Stimulated activated CD4-positive, alpha-beta T cell treated with anti-CD3 and anti-CD28 coated beads, Interleukin-15, amount 100 ng/mL, for 1 hour (primary cell): ENCODE results near the gene OBP2A.
"Not testable (repeated sequence)": the region's sequence is repeated elsewhere in the genome, so short reads cannot be mapped to it uniquely, and the experiment has no call there.

Source experiments
- DNase-seq, 2 donors: peaks; one replicate each; pipeline ENCODE4 v3.0.0-alpha.2; 2020; ENCODE audit warnings: low read depth in 1 of 2, low spot score in 1 of 2

The OBP2A gene

DNA sequence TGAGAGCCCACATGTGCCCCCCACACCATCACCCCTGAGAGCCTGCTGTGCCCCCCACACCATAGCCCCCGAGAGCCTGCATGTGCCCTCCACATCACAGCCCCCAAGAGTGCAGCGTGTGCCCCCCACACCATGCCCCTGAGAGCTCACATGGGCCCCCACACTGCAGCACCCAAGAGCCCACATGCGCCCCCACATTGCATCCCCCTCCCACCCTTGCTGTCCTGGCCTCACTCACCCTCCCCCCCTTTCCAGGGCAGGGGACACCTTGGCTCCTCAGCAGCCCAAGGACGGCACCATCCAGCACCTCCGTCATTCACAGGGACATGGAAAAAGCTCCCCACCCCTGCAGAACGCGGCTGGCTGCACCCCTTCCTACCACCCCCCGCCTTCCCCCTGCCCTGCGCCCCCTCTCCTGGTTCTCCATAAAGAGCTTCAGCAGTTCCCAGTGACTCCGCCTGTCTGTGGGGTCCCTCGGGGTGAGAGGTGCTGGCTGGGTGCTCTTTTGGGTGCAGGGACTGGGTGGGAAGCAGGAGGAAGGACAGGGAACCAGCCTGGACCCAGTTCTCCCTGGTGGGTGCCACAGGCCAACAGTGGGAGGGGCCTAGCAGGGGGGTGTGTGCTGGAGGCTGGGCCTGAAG lies 19.7 kb upstream of the OBP2A start:
- no peak for DNase-seq

DNA sequence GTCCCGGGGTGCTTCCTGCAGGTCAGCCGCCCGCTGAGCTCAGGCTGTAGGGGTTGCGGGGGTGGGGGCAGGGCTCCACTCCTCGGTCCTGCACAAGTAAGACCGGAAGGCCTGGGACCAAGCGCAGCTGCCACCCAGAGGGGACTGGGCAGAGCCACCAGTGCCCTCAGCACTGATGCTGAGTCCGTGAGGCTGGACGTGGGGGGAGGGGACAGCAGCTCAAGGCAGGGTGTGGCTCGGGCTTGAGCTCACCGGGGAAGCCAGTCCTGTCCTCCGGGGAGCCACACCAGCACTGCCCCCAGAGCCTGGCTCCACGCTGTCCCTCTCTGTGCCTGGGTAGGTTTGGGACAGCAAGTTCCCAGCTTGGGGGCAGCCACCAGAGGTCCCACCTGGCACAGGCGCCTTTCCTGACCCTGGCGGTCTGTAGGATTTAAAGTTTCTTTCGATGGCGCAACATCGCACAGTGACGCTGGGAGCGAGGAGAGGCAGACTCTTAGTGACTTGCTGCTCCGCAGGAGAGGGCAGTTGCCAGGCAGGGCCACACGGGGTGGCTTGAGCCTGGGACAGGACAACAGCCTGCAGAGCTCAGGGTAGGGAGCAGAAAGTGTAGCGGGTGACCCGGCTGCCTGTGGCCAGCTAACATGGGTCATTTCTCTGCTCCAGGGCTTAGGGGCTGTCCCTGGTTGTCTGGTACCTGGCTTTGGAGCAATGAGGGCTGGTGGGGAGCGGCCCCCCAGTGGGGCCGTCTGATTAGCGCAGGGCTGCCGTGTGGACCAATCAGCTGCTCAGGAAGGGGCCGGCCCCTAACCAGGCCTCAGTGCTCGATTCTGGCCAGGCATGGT lies 19.0 kb upstream of the OBP2A start:
- no peak for DNase-seq

DNA sequence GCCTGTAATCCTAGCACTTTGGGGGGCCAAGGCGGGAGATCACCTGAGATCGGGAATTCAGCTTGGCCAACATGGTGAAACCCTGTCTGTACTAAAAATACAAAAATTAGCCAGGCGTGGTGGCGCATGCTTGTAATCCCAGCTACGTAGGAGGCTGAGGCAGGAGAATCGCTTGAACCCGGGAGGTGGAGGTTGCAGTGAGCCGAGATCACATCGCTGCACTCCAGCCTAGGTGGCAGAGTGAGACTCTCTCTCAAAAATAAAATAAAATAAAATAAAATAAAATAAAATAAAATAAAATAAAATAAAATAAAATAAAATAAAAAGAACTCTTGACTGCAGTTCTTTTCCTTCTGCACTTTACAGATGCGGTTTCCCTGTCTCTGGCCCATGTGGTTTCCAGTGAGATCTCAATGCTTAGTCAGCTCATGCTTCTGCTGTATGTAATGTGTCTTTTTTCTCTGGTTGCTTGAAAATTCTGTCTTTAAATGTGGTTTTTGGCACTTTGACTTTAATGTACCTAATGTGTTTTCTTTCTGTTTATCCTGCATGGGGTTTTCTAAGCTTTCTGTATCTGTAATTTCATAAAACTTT lies 17.0 kb upstream of the OBP2A start:
- DNase-seq = not testable (repeated sequence)

DNA sequence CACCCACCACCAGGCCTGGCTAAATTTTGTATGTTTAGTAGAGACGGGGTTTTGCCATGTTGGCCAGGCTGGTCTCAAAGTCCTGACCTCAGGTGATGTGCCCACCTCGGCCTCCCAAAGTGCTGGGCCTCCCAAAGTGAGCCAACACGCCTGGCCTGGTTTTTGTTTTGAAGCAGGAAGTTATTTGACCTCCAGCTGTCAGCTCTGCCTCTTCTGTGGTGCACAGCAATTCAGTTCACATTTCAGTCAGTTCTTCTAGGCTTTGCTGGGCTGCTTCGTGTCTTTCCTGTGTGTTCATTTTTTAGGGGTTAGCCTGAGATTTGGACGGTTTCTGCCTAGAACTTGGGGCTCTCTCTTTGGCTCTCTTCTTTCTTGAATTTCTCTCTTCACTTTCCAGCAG lies 15.8 kb upstream of the OBP2A start:
- no peak for DNase-seq

DNA sequence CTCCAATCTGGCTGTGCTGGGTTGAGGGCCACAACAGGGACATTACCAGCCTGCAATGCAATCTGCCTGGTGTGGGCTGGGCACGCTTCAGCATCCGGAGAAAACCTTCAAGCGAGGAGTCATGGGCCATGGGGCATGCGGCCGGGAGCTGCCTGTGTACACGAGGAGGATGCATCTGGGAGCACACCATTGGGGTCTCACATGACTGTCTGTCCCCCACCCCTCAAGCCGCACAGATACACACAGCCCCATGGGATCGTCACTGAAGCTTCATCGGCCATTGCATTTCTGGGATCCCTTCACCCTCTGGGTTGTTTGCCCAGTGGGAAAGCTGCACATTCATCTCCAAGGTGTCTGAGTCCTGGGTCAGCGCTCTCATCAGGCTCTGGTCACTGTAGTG lies 14.8 kb upstream of the OBP2A start:
- DNase-seq = no peak

DNA sequence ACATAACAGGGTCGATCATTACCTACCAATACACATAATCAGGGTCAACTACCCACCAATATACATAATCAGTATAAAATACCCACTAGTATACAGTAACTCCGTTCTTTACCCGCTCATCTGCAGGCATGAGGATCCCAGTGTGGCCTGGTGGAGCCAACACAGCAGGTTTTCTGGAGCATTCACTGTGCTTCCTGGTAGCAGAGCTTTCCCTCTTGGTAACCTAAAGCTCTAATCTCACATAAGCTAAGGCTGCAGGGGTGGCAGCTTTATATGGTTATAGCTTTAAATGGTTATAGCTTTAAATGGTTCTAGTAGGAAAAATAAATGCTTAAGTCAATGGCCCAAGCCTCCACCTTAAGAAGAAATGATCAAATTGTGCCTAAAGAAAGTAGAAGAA lies 12.8 kb upstream of the OBP2A start:
- DNase-seq = no peak

DNA sequence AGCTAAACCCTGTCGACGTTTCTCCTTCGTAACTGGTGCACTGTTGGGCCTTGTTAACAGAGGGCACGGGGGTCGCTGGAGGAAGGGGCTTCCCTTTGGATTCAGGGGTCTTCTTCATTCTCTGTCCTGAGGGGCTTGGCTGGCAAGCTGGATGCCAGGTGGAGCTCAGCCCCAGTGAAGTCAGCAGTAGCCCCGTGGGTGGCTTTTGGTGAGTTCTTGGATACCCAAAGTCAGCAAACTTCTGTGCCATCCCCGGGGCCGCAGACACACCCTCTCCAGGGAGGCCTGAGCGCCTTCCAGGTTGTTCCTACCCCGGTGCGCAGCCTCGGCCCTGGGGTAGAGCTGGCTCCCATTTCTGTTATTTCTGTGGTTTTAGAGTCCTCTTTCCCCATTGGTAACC lies 12.3 kb upstream of the OBP2A start:
- DNase-seq = no peak

DNA sequence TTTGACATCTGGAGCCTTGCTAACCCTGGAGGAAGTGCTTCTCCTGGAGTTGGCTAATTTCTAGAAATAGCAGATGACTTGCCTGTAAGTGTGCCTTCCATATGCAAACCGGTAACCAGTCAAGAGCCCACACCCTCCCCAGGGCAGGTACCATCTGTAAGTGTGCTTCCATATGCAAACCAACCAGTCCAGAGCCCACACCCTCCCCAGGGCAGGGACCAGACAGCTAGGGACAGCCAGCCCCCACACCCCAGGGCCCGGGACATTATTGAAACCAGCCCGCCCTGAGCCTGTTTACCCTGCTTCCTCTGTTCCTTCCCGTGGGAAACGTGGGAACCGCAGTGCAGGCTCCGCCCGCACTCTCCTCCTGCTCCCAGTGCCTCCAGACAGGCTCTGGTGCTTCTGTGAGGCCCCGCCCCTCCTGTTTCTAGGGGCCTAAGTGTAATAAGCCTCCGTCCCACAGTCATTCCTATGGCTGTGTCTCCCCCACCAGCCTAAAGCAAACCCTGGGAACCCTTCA lies 11.7 kb upstream of the OBP2A start:
- DNase-seq = not testable (repeated sequence)

DNA sequence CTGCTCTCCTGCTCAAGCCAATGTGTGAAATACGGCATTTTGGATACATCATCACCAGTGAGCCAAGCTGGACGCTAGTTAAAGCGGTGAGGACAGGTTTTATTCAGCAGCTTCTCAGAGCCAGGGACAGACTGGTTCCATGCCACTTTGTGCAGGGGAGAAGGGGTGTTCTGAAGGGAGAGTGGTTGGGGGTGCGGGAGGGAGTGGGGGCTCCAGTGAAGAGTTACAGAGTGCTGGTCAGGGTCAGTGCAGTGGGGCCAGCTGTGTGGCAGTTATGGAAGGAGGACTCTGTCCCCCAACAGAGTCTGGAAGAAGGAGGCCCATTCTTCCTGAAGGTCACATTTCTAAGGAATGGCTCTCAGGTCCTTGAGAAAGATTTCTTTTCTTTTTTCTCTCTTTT lies 11.1 kb upstream of the OBP2A start:
- DNase-seq = not testable (repeated sequence)

DNA sequence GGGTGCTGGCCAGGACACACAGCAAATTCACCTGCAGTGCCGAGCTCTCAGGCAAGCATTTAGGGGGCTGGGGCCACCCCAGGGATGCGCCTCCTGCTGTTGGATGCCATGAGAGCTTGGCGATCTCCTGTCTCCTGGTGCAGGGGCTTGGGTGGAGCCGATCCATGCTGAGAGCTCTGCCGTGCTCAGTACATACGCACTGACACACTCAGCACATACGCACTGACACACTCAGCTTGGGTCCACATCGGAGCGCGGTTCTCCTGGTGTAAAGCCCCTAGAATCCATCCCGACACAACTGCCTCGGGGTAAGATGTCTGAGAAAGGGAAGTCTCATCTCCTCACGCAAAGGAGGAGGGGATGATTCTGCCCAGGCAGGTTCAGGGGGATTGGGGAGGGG lies 10.3 kb upstream of the OBP2A start:
- DNase-seq = not testable (repeated sequence)

DNA sequence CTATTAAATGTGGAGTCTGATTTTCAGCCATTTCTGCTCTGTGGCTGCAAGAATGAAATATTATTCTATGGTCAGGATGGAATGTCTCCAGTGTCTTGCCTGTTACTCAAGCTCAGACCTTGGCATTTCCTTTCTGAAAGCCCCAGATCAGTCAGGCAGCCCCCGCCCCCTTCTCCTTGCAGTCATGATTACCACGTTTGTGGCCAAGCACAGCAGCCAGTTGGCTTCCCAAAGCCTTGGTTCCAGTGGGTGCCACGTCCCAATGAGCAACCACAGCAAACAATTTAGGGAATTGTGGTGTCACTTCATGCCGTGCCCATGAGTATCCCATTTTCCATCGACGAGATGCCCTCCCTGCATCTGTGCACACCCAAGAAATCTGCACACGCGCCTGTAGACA lies 9.7 kb upstream of the OBP2A start:
- no peak for DNase-seq

DNA sequence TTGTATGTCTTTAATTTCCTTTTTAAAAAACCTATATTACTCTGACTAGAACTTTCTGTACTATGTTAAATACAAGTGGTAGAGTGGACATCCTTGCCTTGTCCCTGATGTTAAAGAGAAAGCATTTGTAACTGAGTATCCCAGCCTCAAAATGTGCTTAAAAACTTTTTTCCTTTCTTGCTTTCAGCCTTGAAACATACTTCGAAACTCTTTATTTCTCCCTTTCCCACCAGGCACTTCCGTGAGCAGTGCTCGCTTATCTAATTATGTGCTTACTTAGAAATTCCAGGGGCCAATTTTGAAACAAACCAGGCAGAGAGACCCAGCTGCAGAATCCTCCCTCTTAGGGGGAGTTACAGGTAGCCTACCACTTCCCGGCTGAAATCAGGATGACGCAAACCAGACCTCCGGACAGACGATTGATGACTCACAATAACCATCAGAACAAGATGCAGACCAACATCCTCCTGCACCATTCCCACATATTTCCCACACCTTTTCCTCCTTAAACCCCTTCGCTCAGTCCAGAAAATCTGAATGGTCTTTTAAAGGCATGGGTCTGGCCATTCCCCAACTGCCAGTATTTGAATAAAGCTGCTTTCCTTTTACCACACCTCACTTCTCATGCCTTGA lies 2.5 kb upstream of the OBP2A start:
- DNase-seq = not testable (repeated sequence)

DNA sequence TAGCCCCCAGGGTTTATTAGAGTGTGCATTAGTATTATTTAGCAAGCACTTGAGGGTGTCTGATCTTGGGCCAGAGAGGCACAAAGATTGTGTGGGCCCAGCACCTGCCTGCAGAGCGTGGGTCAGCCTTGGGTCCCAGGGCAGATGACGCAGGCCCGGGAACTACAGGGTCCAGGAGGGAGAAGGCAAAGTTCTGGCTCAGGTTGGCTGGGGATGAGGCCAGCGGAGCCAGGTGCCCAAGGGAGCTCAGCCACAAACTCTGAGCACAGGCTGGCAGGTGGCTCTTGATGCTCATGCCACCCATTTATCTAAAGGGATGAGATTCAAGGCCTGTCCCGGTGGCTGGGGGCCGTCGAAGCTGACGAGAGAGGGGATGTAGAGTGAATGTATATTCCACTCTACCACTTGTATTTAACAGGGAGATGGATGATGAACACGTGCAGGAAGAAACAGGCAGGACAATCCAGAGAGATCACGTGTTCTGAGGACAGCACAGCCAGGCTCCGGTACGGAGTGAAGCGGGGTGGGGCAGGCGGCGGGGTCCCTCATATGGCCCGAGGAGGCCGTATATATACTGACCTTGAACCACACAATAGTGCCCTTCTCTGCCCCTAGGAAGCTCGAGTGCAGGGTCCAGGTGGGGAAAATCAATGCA lies 818 bp upstream of the OBP2A start:
- DNase-seq = no peak

DNA sequence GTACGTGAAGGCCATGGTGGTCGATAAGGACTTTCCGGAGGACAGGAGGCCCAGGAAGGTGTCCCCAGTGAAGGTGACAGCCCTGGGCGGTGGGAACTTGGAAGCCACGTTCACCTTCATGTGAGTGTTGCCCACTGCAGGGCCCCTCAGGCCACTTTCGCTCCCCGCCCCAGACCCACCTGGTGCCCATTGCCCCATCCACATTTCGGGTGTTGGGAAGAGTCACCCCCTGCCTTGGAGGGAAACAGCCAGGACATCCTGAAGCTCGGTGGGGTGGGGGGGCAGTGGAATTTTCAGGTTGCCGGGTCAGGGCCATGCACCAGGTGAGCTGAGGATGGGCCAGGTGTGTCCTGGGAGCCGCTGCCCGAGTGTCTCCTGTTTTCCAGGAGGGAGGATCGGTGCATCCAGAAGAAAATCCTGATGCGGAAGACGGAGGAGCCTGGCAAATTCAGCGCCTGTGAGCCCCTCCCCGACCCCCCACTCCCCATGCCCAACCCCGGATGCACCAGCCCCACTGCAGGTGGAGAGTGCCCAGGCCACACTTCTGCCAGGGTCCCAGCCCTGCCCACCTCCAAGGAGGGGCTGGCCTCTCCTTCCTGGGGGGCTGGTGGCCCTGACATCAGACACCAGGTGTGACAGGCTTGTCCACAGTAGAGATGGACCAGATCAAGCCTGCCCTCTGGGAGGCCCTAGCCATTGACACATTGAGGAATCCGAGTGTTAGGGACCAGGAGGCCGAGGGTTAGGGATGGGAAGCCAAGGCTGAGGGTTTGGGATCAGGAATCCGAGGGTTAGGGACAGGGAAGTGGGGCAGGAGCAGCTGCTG lies 1.1 kb downstream of the OBP2A start:
- DNase-seq = not testable (repeated sequence)

DNA sequence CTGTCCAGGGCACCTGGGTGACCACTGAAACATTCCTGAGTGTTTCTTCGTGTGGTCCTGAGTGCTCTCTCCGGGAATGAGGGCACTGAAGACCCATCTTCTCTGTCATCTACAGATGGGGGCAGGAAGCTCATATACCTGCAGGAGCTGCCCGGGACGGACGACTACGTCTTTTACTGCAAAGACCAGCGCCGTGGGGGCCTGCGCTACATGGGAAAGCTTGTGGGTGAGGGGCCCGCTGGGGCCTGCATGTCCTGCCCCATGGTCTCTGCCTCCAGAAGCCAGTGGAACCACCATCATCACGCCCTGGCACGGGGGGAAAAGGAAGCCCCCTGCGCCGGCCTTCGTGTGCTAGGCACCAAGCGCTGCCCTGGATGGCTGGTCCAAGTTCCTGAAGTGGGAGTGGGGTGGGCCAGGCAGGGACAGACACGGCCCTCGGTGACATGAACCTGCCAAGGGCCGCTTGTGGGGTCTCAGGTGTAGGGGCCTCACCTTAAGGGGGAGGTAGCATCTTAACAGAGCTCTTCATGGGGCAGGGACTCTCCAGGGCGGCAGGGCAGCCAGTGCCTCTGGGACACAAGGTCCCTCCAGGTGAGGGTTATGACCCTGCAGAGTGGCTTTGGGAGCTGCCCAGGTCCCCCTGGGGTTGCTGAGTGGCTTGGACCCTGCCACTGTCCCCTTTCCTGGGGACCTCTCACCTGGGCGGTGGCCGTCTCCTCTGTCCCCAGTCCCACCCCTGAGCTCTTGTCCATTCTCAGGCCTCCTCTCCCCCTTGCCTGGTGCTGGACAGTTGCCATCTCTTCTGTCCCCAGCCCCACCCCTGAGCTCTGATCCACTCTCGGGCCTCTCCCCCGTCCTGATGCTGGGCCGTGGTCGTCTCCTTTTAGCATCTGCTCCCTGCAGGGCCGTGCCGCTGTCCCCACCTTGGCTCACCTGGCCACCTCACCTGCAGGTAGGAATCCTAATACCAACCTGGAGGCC lies 2.1 kb downstream of the OBP2A start:
- DNase-seq = no peak

DNA sequence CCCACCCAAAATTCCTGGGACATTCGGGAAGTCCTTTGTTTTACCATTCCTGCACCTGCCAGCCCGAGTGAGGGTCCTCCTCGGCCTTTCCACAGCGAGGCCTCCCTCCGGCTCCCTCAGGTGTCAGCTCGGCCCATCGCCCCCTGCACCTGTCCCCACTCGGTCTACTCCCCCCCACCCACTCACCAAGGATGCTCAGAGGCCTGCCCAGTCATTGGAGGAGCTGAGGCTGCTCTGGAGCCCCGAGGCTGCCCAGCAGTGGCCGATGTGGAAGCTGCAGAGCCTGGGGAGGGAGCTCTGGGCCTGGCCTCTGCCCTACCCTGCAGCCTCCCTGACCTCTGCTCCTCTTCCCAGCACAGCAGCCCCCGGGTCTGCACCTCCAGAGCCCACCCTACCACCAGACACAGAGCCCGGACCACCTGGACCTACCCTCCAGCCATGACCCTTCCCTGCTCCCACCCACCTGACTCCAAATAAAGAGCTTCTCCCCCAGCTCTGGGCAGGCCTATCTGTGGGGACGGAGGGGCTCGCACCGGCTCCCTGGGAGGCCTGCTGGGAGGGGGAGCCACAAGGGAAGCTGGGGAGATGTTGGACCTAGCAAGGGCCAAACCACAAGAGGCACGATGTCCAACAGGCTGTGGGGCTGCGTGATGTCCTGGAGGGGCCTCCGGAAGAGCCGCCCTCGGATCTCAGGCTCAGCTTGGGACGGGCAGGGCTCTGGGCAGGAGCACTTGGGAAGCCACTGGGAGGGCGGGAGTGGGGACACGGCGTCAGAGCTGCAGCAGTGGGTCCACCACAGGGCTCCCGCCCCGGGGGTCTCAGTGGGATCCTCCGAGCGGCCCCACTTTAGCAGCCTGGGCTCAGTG lies 3.8 kb downstream of the OBP2A start:
- DNase-seq = not testable (repeated sequence)

DNA sequence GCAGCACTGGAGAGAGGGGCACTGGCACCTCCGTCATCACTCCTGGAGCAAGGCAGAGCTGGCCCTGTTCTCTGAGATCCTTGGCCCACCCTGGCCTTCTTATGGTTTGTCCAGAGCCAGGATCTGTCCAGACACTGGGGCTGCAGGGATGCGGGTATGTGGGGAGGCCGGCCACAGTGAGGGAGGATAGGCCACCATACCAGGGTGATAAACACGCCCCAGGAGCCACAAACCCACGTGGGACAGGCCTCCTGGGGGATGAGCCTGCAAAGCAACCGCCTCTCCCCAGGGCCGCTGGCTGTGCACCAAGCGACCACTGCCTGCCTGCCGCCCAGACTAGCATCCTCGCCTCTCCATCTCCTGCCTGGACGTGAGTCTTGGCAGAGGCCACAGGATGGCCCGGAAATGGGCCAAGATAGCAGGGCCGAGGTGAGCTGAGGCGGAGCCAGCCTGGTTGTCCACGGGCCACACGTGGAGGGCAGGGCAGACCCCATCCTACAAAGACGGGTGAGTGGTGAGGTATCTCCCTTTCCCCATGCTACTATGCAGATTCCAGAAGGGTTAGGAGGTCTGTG lies 4.5 kb downstream of the OBP2A start:
- no peak for DNase-seq

DNA sequence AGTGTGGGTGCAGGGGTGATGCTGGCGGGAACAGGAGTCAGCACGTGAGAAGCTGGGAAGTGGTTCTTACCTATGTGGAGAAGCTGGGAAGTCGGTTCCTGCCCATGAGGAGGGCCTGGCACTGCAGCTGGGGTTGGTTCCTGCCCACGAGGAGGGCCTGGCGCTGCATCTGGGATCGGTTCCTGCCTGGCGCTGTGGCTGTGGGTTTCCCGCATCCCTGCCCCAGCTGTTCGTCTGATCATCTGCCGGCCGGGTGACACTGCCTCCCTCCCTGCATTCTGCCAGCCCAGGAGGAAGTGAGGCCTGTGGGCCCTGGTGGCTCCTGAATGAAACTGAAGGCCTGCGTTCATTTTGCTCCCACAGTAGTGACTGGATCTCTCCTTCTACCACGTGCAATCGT lies 5.1 kb downstream of the OBP2A start:
- DNase-seq = no peak
